ENCODE measurements around the gene FADS2.

FADS2 gene

GRCh38 chr11:61815790-61816735 is 12.0 kb upstream of the FADS2 start:
- TF ChIP-seq CTCF (IDR thresholded peaks at IDR 0.05; ENCODE audit: low read depth, low read length) = no peak; the same call in 1 of the 2 replicates
- DNase-seq (ENCODE audit: extremely low read depth, low read depth) = no peak

DNA sequence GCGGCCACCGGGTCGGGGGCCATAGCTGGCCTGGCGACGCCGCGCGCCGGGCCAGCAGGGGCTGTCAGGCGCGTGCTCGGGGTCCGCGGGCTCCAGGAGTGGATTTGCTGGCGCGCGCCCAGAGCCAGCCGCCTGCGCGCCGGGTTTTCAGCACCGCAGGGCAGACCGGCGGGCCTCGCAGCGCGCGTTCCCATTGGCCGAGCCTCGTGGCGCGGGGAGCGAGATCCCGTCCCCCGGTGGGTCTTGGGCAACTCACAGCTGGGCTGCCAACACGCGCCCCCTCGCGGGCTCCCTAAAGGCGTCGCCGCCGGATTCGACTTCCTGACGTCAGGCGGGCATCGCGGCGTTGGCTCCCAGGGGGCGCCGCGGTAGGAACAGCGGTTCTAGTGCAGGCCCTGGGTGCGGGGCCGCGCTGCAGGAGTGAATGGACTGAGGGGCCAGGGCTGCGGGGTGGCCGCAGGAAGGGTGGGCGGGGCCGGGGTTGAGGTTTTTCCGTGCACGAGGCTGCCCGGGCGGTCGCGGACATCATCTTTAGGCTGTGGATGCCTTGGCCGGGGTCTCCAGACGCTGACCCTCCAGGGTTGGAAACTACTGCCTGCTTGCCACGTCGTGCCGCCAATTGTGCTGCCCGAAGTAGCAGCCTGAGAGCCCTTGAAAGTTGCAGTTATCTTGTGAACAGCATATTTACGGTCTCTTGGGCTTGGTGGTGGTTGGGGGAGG is 11.2 kb upstream of the FADS2 start, which contains the start of gene FADS1:
TSS of gene FADS1 (minus strand) at position 268 of the 720 bp plus-strand sequence. CDS start at position 194, 74 bp downstream.
- TF ChIP-seq CTCF (IDR thresholded peaks at IDR 0.05; ENCODE audit: low read depth, low read length) = peak; percentile 60
- peak; percentile 87 for DNase-seq (ENCODE audit: extremely low read depth, low read depth)

DNA sequence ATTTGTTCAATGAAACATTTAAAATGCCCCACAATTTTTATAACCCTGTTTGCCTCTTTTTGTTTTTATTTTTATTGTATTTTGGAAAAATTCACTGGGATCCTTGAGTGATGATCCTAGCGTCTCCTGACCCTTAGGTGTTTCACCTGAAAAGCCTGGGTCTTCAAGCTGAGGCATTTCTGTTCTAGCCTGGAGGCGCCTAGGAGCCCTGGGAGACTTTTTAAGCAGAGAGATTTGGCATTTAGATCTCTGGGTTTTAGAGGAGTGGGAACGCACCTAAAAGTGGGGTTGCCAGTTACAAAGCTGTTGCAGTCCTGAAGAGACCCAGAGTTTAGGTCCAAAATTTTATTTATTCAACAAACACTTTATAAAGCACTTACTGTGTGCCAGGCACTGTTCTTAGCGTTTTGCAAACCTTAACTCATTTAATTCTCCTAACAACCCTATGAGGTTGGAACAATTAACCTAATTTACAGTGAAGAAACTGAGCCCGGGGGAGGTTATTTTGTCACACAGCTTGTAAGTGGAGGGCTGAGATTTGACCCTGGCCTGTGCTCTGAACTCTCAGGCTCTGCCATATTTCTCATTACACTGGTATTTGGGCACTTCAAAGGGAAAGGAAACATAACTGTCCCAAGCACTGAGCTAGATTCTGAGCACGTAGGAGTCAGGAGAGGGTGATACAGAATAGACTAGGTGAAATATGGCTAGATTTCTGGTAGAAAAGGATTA is 10.5 kb upstream of the FADS2 start:
- no peak for DNase-seq (ENCODE audit: extremely low read depth, low read depth)
- TF ChIP-seq CTCF (IDR thresholded peaks at IDR 0.05; ENCODE audit: low read depth, low read length) = no peak

- DNase-seq (ENCODE audit: extremely low read depth, low read depth) = no peak
- TF ChIP-seq CTCF (IDR thresholded peaks at IDR 0.05; ENCODE audit: low read depth, low read length) = no peak
These were observed 7.9 kb upstream of the FADS2 start for GRCh38 chr11:61820174-61820573.

- DNase-seq (ENCODE audit: extremely low read depth, low read depth) = no peak
- no peak for TF ChIP-seq CTCF (IDR thresholded peaks at IDR 0.05; ENCODE audit: low read depth, low read length)
These were observed 1.1 kb upstream of the FADS2 start for GRCh38 chr11:61826930-61827570.

DNA sequence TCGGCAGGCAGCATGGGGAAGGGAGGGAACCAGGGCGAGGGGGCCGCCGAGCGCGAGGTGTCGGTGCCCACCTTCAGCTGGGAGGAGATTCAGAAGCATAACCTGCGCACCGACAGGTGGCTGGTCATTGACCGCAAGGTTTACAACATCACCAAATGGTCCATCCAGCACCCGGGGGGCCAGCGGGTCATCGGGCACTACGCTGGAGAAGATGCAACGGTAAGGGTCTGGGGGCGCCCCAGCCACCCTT is 204 bp downstream of the FADS2 start:
- DNase-seq (ENCODE audit: extremely low read depth, low read depth) = no peak
- TF ChIP-seq CTCF (IDR thresholded peaks at IDR 0.05; ENCODE audit: low read depth, low read length) = no peak

Data from AG09319 (cell line).